Stimulated activated CD8-positive, alpha-beta memory T cell treated with anti-CD3 and anti-CD28 coated beads, Interleukin-7, amount 100 ng/mL, for 48 hours (primary cell): ENCODE measurements around the gene PCDHB12.
"Not testable (repeated sequence)": the region's sequence is repeated elsewhere in the genome, so short reads cannot be mapped to it uniquely, and the experiment has no call there.

ENCODE experiments used
- DNase-seq, 2 donors: peaks; one replicate each; pipeline ENCODE4 v3.0.0-alpha.2; 2020; ENCODE audit warnings: low read depth in 1 of 2; ENCODE audit errors: extremely low read depth in 1 of 2

The PCDHB12 gene

GRCh38 chr5:141201646-141202045, 6.9 kb upstream of the PCDHB12 start:
- not testable (repeated sequence) for DNase-seq

GRCh38 chr5:141210281-141210680, 1.8 kb downstream of the PCDHB12 start:
- not testable (repeated sequence) for DNase-seq

- DNase-seq, result not testable (repeated sequence)
These were observed 2.3 kb downstream of the PCDHB12 start for GRCh38 chr5:141210849-141211248.

- not testable (repeated sequence) for DNase-seq
These were observed 5.3 kb downstream of the PCDHB12 start, which contains the start of gene PCDHB13 for GRCh38 chr5:141213656-141214339. Gene PCDHB13, plus strand, starts transcription at chr5:141213919. Its CDS starts 205 bp downstream, at chr5:141214124.

GRCh38 chr5:141214583-141214982, 6.1 kb downstream of the PCDHB12 start:
- not testable (repeated sequence) for DNase-seq

GRCh38 chr5:141215504-141215903, 7.0 kb downstream of the PCDHB12 start:
- DNase-seq, result not testable (repeated sequence)

GRCh38 chr5:141216035-141216434, 7.5 kb downstream of the PCDHB12 start:
- DNase-seq, result not testable (repeated sequence)

- DNase-seq, result no peak
These were observed 14.7 kb downstream of the PCDHB12 start, which contains the start of gene PCDHB14 for GRCh38 chr5:141223112-141223783. Gene PCDHB14, plus strand, starts transcription at chr5:141223343. Its CDS starts 163 bp downstream, at chr5:141223506.

GRCh38 chr5:141224844-141225243, 16.3 kb downstream of the PCDHB12 start:
- not testable (repeated sequence) for DNase-seq

- DNase-seq, result not testable (repeated sequence)
These were observed 16.9 kb downstream of the PCDHB12 start for GRCh38 chr5:141225421-141225820.

- DNase-seq, result no peak
These were observed 25.7 kb downstream of the PCDHB12 start for GRCh38 chr5:141234109-141234667.

GRCh38 chr5:141235922-141236321, 27.4 kb downstream of the PCDHB12 start:
- not testable (repeated sequence) for DNase-seq

GRCh38 chr5:141236516-141237313, 28.2 kb downstream of the PCDHB12 start:
- DNase-seq, result no peak

GRCh38 chr5:141241496-141241895, 33.0 kb downstream of the PCDHB12 start:
- no peak for DNase-seq

GRCh38 chr5:141245250-141245717, 36.8 kb downstream of the PCDHB12 start, which contains the start of gene PCDHB15:
Gene PCDHB15, plus strand, starts transcription at chr5:141245395. Its CDS starts 184 bp downstream, at chr5:141245579.
- no peak for DNase-seq

GRCh38 chr5:141246971-141247370, 38.5 kb downstream of the PCDHB12 start:
- DNase-seq, result not testable (repeated sequence)

GRCh38 chr5:141247434-141247833, 38.9 kb downstream of the PCDHB12 start:
- not testable (repeated sequence) for DNase-seq

- DNase-seq, result no peak
These were observed 42.1 kb downstream of the PCDHB12 start for GRCh38 chr5:141250576-141250975.

- DNase-seq, result no peak
These were observed 49.9 kb downstream of the PCDHB12 start for GRCh38 chr5:141258464-141258863.

GRCh38 chr5:141258948-141259347, 50.4 kb downstream of the PCDHB12 start:
- DNase-seq, result no peak
